Activated T-helper 1 cell treated with anti-CD3 and anti-CD28 coated beads, Interleukin-2, amount 50 U/mL, for 16 hours (primary cell): ENCODE measurements around the gene ABCG8.
"Not testable (repeated sequence)": the region's sequence is repeated elsewhere in the genome, so short reads cannot be mapped to it uniquely, and the experiment has no call there.

Experiments
- DNase-seq, 2 donors: peaks; one replicate each; pipeline ENCODE4 v3.0.0-alpha.2; 2020; ENCODE audit warnings: low read depth in 1 of 2, low spot score in 1 of 2

Gene ABCG8

GRCh38 chr2:43911136-43911790 lies 72.5 kb downstream of the ABCG8 start:
- DNase-seq = not testable (repeated sequence)

DNA sequence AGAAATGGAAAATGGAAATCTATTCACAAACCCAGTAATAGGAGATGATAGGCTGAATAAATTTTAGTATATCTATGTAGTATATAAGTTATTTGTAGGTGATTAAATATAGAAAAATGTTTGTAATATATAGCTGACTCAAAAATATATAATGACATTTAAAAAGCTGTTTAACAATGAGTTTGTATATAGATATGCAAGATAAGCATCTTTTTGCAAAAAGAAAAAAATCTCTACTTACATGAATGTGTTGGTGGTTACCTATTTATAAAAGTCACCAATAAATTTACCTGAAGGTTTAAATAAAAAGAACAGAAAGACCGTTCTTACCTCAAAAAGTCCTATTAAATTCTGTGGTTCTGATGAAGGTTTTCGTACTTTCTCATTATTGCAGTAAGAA lies 85.7 kb downstream of the ABCG8 start:
- DNase-seq = no peak

DNA sequence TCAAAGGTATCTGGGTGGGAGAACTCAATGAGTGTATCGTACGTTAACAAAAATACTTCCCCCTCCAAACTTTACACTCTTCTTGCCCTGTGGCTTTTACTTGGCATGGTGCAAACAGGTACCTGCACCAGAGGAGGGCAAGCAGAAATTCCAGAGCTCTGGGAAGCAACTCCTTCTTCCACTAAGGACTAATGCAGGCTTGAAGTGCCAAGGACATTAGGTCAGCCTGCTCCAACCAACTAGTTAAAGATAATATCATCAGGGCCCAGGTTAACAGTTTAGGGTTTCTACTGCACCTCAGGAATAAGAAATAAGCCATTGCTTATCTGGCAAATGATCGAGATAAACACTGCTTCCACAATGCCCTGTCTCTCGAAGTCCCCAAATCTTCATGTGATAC lies 86.7 kb downstream of the ABCG8 start:
- DNase-seq = no peak

GRCh38 chr2:43927442-43927841 lies 88.7 kb downstream of the ABCG8 start:
- DNase-seq = no peak

DNA sequence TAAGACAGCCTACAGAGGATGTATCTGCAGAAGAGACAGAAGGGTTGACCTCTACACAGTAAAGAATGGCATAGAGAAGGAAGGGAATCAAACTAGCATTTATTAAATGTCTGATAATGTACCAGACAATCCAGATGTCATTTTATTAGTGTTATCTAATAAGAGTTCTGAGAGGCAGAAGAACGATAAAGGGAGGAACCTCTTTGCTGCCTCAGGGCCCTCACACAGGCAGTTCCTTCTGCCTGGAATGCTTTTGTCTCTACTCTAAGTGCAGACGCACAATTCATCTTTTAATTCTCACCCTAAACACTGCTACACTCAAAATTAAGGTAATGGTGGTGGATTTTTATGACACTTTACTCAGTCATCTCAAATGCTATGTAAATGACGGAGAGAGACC lies 92.5 kb downstream of the ABCG8 start:
- no peak for DNase-seq
